HK-2 (cell line): ENCODE results near the gene ADO.

Source experiments
- DNase-seq: peaks from one replicate; pipeline ENCODE4 v3.0.0-alpha.2; 2018; ENCODE audit not compliant: unreplicated experiment

Gene ADO

DNA sequence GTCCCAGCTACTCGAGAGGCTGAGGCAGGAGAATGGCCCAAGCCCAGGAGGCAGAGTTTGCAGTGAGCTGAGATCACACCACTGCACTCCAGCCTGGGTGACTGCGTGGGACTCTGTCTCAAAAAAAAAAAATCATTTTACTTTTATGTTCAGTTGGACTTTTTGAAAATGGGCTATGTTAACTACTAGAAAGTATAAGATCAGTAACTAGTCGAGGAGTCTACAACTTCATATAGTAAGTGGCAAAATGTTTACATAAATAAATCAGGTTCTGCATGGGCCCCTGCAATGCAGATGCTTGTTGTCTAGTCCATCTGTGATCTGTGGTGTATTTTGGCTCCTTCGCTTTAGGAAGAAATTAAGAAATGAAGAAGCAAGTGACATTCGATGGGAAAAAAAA is 12.3 kb upstream of the ADO start:
- no peak for DNase-seq

GRCh38 chr10:62794306-62794705 is 10.2 kb upstream of the ADO start:
- DNase-seq = peak; percentile 59

- no peak for DNase-seq
Observed at GRCh38 chr10:62795100-62795499, 9.4 kb upstream of the ADO start.

DNA sequence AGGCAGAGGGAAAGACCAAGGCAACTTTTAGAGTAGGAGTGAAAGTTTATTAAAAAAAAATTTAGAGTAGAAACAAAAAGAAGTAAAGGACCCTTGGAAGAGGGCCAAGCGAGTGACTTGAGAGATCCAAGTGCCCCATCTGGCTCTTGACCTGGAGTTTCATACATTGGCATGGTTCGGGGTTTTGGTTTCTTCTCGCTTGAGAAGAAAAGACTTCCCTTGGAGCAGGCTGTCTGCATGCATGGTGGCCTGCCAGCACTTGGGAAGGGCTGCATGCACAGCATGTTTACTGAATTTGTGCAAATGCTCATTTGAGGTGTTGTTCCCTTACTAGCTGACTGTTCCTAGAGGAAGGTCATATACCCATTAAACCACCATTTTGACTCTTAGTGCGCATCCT is 8.8 kb upstream of the ADO start:
- no peak for DNase-seq

DNA sequence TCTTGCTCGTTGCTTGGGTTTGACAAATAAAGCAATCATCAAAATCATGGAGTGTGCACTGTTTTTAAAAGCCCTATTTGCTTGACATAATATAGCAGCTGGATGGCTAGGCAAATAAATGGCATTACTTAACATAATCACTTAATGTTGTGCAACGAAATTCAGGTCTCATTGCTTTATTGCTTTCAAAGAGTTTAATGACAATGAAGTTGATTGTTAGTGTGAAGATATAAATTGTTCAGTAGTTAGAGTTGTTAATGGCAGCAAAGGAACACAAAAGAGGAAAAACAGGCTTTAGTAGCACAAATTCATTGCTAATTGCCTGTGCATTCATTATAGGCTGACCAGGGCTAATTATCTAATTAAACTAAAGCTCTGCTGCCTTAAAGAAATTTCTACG is 7.6 kb upstream of the ADO start:
- DNase-seq = no peak

DNA sequence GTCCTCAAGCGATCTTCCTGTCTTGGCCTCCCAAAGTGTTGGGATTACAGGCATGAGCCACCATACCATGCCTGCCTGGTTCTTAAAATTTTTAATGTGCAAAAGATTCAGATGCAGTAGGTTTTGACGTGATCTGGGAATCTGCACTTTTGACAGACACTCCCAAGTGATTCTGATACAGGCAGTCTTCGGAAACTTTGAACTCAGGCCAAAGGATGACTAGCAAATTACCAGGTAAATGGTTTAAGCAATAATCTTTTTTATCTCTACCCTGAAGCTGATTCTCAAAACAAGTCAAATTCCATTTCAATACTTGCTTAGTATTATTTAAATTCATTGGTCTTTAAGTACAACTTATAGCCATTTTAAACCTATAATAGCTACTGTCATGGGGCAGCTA is 2.6 kb upstream of the ADO start:
- no peak for DNase-seq

DNA sequence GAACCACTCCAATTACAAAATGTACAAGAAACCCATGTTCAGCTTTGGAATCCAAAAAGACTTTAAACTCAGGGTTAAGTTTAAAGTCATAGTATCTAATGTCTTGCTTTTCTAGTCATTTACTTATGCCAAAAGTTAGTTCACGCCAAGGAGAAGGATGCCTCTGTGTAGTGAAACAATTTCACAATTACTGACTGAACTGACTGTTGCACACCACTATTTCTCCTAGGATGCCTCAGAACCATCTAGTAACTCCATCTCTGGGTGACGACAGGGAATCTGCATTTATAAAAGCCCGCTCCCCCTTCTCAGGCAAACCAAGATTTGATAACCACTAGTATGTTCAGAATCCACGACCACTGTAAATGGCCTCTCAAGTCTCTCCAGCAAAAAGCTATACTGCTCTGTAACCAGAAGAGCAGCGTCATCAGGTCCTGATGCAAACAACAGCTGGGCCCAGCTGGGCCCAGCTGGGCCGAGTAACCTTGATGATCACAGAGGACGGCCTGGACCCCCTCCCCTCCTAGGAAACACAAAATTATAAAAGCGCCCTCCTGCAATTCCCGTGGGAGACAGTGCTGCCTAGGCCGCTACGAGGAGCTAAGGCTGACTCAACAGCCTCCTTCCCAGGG is 680 bp upstream of the ADO start:
- DNase-seq = peak; percentile 12

DNA sequence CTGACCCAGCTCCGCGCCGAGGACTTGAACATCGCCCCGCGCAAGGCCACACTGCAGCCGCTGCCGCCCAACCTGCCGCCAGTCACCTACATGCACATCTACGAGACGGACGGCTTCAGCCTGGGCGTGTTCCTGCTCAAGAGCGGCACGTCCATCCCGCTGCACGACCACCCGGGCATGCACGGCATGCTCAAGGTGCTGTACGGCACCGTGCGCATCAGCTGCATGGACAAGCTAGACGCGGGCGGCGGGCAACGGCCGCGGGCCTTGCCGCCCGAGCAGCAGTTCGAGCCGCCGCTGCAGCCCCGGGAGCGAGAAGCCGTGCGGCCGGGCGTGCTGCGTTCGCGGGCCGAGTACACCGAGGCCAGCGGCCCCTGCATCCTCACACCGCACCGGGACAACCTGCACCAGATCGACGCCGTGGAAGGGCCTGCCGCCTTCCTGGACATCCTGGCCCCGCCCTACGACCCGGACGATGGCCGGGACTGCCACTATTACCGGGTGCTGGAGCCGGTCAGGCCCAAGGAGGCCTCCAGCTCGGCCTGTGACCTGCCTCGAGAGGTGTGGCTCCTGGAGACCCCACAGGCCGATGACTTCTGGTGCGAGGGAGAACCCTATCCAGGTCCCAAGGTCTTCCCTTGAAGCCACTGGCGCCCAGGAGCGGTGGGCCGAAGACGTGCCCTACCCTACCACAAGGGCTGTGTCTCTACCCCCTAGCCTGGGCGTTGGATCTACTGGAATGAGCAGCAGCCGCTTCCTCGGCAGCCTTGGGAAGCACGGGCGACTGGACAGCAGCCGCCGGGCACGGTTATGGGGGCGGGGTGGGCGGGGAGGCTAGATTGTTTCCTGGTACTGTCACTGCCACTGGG is 945 bp downstream of the ADO start:
- DNase-seq = peak; percentile 79

GRCh38 chr10:62806251-62806650 is 1.7 kb downstream of the ADO start:
- no peak for DNase-seq

GRCh38 chr10:62810156-62810902 is 5.8 kb downstream of the ADO start:
- no peak for DNase-seq

GRCh38 chr10:62811159-62811875 is 6.8 kb downstream of the ADO start:
- DNase-seq = no peak

DNA sequence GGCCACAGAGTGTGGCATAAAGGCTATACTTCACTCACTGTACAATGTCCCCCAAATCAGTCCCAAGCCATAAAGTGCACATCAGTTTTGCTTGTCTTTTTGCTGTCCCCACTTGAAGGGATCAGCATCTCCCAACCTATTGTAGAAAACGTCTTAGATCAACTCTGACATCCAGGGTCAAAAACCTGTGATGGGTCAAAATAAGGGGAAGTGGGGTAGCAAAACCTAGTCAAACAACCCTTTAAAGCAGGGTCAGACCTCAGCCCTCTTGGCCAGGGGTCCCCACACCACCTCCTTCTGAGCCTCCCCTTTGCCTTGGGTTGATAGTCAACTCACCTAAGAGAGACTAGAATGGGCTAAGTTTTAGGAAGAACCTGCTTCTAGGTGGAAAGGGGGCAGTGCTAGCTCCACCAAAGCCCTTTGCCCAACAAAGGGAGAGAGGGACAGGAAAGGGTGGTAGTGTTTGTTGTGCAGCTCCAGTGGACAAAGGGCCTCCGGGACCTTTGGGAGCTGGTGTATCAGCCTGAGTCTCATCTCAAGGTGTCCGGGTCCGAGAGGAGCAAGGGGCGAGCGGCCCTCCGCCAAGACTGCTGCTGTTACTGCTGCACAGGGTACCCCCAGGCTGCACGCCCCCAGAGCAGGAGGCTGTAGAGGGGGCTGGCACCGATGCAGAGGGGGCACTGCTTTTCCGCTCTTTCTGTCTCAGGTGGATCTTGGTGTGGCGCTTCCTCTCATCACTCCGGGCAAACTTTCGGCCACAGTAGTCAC is 8.3 kb downstream of the ADO start:
- DNase-seq = no peak

DNA sequence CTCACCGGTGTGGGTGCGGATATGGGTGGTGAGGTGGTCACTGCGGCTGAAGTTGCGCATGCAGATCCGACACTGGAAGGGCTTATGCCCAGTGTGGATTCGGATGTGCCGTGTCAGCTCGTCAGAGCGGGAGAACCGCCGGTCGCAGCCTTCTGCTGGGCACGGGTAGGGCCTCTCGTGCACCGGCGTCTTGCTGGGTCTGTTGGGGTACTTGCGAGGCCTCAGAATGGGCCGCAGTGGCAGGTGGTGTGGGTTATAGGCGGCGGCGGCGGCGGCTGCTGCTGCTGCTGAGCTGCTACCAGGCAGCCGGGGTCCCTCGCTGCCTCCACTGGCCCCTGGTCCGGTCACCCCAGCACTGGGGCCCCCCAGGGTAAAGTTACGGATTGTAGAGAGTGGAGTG is 8.9 kb downstream of the ADO start:
- DNase-seq = no peak

DNA sequence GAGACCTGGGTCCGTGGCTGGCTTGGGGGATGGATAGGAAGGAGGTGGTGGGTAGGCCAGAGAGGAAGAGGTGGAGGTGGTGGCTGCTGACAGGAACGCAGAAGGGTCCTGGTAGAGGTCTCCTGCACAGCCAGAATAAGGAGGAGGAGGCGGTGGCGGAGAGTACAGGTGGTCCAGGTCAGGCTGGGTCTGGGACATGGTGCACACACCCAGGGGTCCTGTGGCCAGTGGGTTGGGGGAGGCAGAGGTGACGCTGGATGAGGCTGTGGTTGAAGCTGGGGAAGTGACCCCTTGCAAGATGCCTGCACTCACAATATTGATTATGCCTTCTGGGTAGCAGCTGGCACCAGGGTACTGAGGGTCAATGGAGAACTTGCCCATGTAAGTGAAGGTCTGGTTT is 9.5 kb downstream of the ADO start:
- no peak for DNase-seq

DNA sequence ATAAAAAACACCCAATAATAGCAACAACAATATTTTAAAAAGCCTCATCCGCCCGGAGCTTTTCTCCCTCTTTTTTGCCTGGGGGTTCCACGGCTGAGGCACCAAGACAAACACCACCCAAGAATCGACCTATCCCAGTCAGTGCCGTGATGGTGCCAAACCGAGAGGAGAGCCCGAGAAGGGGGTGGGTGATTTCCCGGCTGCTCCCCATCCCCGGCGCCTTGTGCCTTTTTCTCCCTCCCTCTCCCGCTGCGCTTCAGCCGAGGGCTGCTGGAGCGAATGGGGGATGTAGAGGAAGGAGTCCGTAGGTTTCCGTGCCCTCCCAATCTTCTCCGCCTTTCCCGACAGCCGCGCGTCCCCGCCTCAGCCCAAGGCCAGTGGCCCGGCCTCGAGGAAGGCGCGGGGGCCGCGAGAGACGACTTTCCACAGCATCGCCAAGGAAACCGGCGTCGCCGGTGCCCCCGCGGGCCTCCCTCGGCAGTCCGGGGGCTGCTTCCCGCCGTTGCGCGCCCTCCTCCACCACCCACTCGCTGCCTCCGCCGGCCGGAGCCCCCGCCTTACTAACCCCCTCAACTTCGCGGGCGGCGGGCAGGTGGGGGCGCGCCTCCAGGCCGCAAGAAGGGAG is 10.3 kb downstream of the ADO start:
- no peak for DNase-seq

- no peak for DNase-seq
Observed at GRCh38 chr10:62815381-62816075, 11.0 kb downstream of the ADO start.

- no peak for DNase-seq
Observed at GRCh38 chr10:62816076-62816330, 11.5 kb downstream of the ADO start.

GRCh38 chr10:62816331-62817120 is 12.0 kb downstream of the ADO start, which contains the start of gene EGR2:
TSS of gene EGR2 (minus strand) at chr10:62816366. CDS start at chr10:62816029, 337 bp downstream.
- DNase-seq = peak; percentile 96

DNA sequence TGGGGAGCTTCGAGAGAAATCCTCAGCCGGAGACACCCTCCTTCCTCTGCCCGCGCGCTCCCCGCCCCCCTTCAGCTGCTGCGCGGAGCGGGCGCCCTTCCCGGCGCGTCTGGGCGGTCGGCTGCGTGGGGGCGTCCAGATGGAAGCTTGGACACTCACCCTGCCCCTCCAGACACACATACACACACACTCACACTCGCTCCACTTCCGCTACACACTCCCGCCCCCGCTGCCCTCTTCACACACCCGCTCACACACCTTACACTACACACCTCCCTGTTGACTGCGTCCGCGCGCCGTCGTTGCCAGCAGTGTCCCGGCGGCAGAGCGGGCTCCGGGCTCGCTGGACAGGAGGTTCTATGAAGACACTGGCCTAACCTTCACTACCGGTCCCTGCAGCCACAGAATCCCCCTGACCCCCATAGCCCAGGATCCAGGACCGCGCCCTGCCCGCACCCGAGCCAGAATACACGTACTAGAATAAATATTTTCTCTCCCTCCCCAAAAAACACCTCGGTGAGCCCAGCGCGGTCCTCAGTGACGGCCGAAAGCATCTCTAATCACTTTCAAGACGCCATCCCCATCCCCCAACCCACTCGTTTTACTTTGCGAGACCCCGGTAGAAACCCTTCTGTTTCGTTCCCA is 12.7 kb downstream of the ADO start:
- peak; percentile 62 for DNase-seq
